PC-3 (cell line): ENCODE results near the gene TLR6. TPM values are rescaled to one million over a fixed set of nuclear protein-coding genes. Genes with fewer than 3 reads are reported as not detected.

Experiments used
- ATAC-seq: fragments of 200-7000 bp; cut with Tn5 transposase; 2 replicates; pipeline ENCODE4 v1.9.1; 2020; ENCODE audit warnings: mild to moderate bottlenecking, moderate library complexity
- BruUV-seq: library from RNA; stranded (reverse); fragments of 400-500 nt; replicated peaks from 2 replicates; lab custom pipeline; 2021; lab: Mats Ljungman, UMichigan
- CTCF ChIA-PET: fragments of 300-600 bp; sonication (Branson Sonifier 250); formaldehyde crosslinking; loops from one replicate; lab custom pipeline; 2022; ENCODE audit warnings: antibody characterized with exemption; lab: Charles Lee
- POLR2A ChIA-PET: fragments of 300-600 bp; sonication (Branson Sonifier 250); formaldehyde crosslinking; loops from one replicate; lab custom pipeline; 2022; ENCODE audit warnings: antibody characterized with exemption; ENCODE audit not compliant: unreplicated experiment; lab: Charles Lee
- DNase-seq: peaks from one replicate; pipeline ENCODE4 v3.0.0-alpha.2; 2015
- H2AFZ ChIP-seq: fragments of 300-600 bp; sonication (generic); 2 replicates; pipeline ENCODE4 v1.6.0; 2016; ENCODE audit warnings: antibody characterized with exemption, low read length
- H3F3A ChIP-seq: fragments of 300-600 bp; sonication (generic); one replicate; pipeline ENCODE4 v1.6.0; 2017; ENCODE audit warnings: antibody characterized with exemption, low read length, control low read depth, mild to moderate bottlenecking; ENCODE audit not compliant: unreplicated experiment
- H3K27ac ChIP-seq: fragments of 300-600 bp; sonication (generic); 2 replicates; pipeline ENCODE4 v1.5.1; 2016; ENCODE audit warnings: mild to moderate bottlenecking, low read length
- H3K27me3 ChIP-seq: fragments of 300-600 bp; sonication (generic); 2 replicates; pipeline ENCODE4 v1.6.1; 2016; ENCODE audit warnings: low read length, mixed read lengths
- H3K36me3 ChIP-seq: fragments of 300-600 bp; sonication (generic); 2 replicates; pipeline ENCODE4 v1.6.1; 2016; ENCODE audit warnings: low read depth, mixed run types, low read length, mixed read lengths
- H3K4me1 ChIP-seq: fragments of 300-600 bp; sonication (generic); 2 replicates; pipeline ENCODE4 v1.5.1; 2016; ENCODE audit warnings: low read length; ENCODE audit not compliant: insufficient read depth
- H3K4me2 ChIP-seq: fragments of 300-600 bp; sonication (generic); 2 replicates; pipeline ENCODE4 v1.6.0; 2016; ENCODE audit warnings: low read length
- H3K4me3 ChIP-seq: fragments of 300-600 bp; sonication (generic); 2 replicates; pipeline ENCODE4 v1.5.1; 2016; ENCODE audit warnings: mild to moderate bottlenecking, low read length, mixed read lengths
- H3K79me2 ChIP-seq: fragments of 300-600 bp; sonication (generic); 2 replicates; pipeline ENCODE4 v1.6.1; 2017; ENCODE audit warnings: low read length, mixed read lengths
- H3K9ac ChIP-seq: fragments of 300-600 bp; sonication (generic); 2 replicates; pipeline ENCODE4 v1.6.0; 2016; ENCODE audit warnings: mild to moderate bottlenecking, low read length
- H3K9me2 ChIP-seq: fragments of 300-600 bp; sonication (generic); replicated peaks from 2 replicates; pipeline ENCODE4 v1.6.1; 2016; ENCODE audit warnings: mixed run types, low read length, mixed read lengths
- H3K9me3 ChIP-seq: fragments of 300-600 bp; sonication (generic); 2 replicates; pipeline ENCODE4 v1.6.1; 2016; ENCODE audit warnings: low read length, mixed read lengths
- H4K20me1 ChIP-seq: fragments of 300-600 bp; sonication (generic); 2 replicates; pipeline ENCODE4 v1.6.1; 2016; ENCODE audit warnings: low read length, mixed read lengths
- EZH2 ChIP-seq: fragments of 300-600 bp; sonication (generic); IDR thresholded peaks from one replicate; pipeline ENCODE4 v1.6.1; 2017; ENCODE audit warnings: antibody characterized with exemption, mild to moderate bottlenecking, low read length; ENCODE audit not compliant: unreplicated experiment
- EZH2phosphoT487 ChIP-seq: fragments of 300-600 bp; sonication (generic); IDR thresholded peaks from 2 replicates; pipeline ENCODE4 v1.6.1; 2018; ENCODE audit warnings: mild to moderate bottlenecking, antibody characterized with exemption, low read length, borderline replicate concordance
- intact Hi-C: fragments of 100-400 bp; cut with micrococcal nuclease; formaldehyde crosslinking; loops from 2 replicates; pipeline ENCODE4 v1.9.0; 2023
- total RNA-seq: library from RNA; depleted of rRNA; stranded (reverse); fragments of >200 nt; gene quantifications from 2 replicates; pipeline ENCODE4 v1.2.3, GENCODE V29; 2014
- TF ChIP-seq, protein P1 (sequence below): fragments of 300-600 bp; sonication (generic); conservative IDR thresholded peaks from 2 replicates; pipeline ENCODE4 v1.5.1; 2017; ENCODE audit warnings: antibody characterized with exemption, low read depth, mild to moderate bottlenecking, low read length

The TLR6 gene
- total RNA-seq, 1 experiment from 2014 or later = 1.2 TPM

GRCh38 chr4:38876636-38877035, 20.0 kb upstream of the TLR6 start:
- Histone ChIP-seq H2AFZ (no peak overlapping the region), H3K27me3 (no peaks in the 10 kb centered on the region), H3K9me2 (no peaks in the 10 kb centered on the region), H3K27ac (no peak overlapping the region), H3K4me3 (no peak overlapping the region), H3F3A (peaks cover 5% of the 10 kb centered on the region), H3K36me3 (no peaks in the 10 kb centered on the region), H3K9ac (no peak overlapping the region), H3K4me1 (peaks cover 23% of the 10 kb centered on the region), H3K4me2 (no peak overlapping the region), H3K9me3 (no peaks in the 10 kb centered on the region), H3K79me2 (peaks cover 19% of the 10 kb centered on the region; the same call in 1 of the 2 replicates), H4K20me1 (no peaks in the 10 kb centered on the region)
- CTCF ChIA-PET = interaction anchor here (0.7 kb wide), 1 partner anchor 16 kb away, joined by 8 read pairs; no protein-coding TSS in a partner anchor
- intact Hi-C loops = no loop called here
- DNase-seq (no peak), ATAC-seq (no peak)
- TF ChIP-seq EZH2 (no peak), EZH2phosphoT487 (no peak)
- TF ChIP-seq, protein P1, sequence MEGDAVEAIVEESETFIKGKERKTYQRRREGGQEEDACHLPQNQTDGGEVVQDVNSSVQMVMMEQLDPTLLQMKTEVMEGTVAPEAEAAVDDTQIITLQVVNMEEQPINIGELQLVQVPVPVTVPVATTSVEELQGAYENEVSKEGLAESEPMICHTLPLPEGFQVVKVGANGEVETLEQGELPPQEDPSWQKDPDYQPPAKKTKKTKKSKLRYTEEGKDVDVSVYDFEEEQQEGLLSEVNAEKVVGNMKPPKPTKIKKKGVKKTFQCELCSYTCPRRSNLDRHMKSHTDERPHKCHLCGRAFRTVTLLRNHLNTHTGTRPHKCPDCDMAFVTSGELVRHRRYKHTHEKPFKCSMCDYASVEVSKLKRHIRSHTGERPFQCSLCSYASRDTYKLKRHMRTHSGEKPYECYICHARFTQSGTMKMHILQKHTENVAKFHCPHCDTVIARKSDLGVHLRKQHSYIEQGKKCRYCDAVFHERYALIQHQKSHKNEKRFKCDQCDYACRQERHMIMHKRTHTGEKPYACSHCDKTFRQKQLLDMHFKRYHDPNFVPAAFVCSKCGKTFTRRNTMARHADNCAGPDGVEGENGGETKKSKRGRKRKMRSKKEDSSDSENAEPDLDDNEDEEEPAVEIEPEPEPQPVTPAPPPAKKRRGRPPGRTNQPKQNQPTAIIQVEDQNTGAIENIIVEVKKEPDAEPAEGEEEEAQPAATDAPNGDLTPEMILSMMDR = no peak
- POLR2A ChIA-PET = no interaction called here
- BruUV-seq = no TSS peak

DNA sequence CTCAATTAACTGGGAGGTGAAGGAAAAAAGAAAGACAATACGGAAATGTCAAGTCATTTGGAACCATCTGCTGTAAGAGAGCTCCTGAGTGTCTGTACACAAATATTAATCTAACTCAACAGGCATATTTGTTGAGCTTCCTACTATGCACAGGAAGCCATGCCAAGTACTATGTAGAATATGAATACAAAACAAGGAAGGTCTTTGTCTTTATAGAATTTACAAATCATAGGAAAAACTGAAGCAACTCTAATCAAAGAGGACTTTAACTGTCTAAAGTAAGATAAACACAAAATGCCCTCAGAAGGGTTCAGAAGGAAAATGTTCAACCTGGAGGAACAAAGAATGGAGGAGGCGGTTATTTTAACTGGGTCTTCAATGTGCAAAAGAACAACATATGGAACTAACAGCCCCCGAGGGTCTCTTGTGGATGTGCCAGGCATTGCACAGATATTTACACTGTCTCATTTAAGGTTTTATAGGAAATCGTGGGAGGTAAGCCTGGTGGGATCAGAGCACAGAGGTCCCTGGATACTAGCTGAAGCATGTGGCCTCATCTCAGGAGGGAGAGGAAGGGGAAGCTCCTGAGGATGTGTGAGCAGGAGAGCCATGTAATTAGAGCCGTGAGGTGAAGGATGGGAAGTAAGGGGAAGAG, 16.8 kb upstream of the TLR6 start:
- Histone ChIP-seq H3K9me3 (no peaks in the 10 kb centered on the region), H3K27ac (peak overlapping the region; percentile 80), H3K4me1 (peaks cover 38% of the 10 kb centered on the region), H3K9me2 (no peaks in the 10 kb centered on the region), H3K27me3 (no peaks in the 10 kb centered on the region), H3K4me3 (peak overlapping the region; percentile 29; the same call in 1 of the 2 replicates), H3K4me2 (peak overlapping the region; percentile 66), H3K79me2 (peaks cover 28% of the 10 kb centered on the region), H4K20me1 (no peaks in the 10 kb centered on the region), H2AFZ (no peak overlapping the region), H3K36me3 (no peaks in the 10 kb centered on the region), H3F3A (peaks cover 5% of the 10 kb centered on the region), H3K9ac (0 out of 2 replicates have a peak overlapping the region, but pooled peaks have one; percentile 13)
- BruUV-seq = no TSS peak
- intact Hi-C loops = loop anchor here (2.0 kb wide), 1 partner anchor 15 kb away; no protein-coding TSS in a partner anchor
- DNase-seq = no peak
- CTCF ChIA-PET = interaction anchor here (0.7 kb wide), 1 partner anchor 199 kb away, joined by 4 read pairs; no protein-coding TSS in a partner anchor
- POLR2A ChIA-PET = no interaction called here
- no peak for TF ChIP-seq EZH2phosphoT487
- TF ChIP-seq, protein P1 = no peak
- TF ChIP-seq EZH2 = no peak
- ATAC-seq = no peak

DNA sequence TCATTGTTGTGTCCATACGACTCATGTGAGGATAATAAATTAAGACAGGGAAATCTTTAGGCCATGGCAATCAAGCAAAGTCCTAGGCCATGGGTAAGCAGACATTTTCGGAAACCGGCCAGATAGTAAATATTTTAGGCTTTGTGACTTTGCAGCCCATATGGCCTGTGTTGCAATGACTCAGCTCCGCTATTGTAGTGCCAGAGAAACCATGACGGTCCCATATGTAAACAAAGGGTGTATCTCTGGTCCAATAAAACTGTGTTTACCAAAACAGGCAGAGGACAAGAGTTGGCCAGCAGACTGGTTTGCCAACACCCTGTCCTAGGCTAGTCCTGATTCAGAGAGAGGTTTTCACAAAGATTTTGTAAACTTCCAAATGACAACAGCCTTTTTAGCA, 16.0 kb upstream of the TLR6 start:
- intact Hi-C loops = loop anchor here (2.0 kb wide), 1 partner anchor 16 kb away; no protein-coding TSS in a partner anchor
- no peaks in the 10 kb centered on the region for H3K36me3 ChIP-seq
- H4K20me1 ChIP-seq = no peaks in the 10 kb centered on the region
- TF ChIP-seq, protein P1 = no peak
- TF ChIP-seq EZH2 (no peak), EZH2phosphoT487 (no peak)
- H3K79me2 ChIP-seq = peaks cover 35% of the 10 kb centered on the region
- no peaks in the 10 kb centered on the region for H3K9me2 ChIP-seq
- ChIA-PET POLR2A (no interaction called here), CTCF (interaction anchor here (0.5 to 0.7 kb wide), 2 partner anchors 30 to 199 kb away, joined by 3 to 4 read pairs; no protein-coding TSS in a partner anchor)
- H2AFZ ChIP-seq = no peak overlapping the region
- H3K27me3 ChIP-seq = no peaks in the 10 kb centered on the region
- H3K9ac ChIP-seq = peak overlapping the region; percentile 13; the same call in 1 of the 2 replicates
- H3K9me3 ChIP-seq = no peaks in the 10 kb centered on the region
- BruUV-seq = no TSS peak
- peaks cover 42% of the 10 kb centered on the region for H3K4me1 ChIP-seq
- peak; percentile 79 for ATAC-seq
- peaks cover 5% of the 10 kb centered on the region for H3F3A ChIP-seq
- DNase-seq = peak; percentile 94
- H3K27ac ChIP-seq = peak overlapping the region; percentile 80
- peak overlapping the region; percentile 29; the same call in 1 of the 2 replicates for H3K4me3 ChIP-seq
- H3K4me2 ChIP-seq = peak overlapping the region; percentile 66
